Karpas-422 (cell line): Measurements from ENCODE around the gene NLRP1. TPM values are rescaled to one million over a fixed set of nuclear protein-coding genes. Genes with fewer than 3 reads are reported as not detected.

ENCODE experiments used
- DNase-seq: peaks from one replicate; pipeline ENCODE4 v3.0.0-alpha.2; 2015
- H2AFZ ChIP-seq: fragments of 200-600 bp; sonication (generic); 2 replicates; pipeline ENCODE4 v1.6.1; 2014; ENCODE audit warnings: antibody characterized with exemption, low read length, mixed read lengths
- H3K27ac ChIP-seq: fragments of 200-600 bp; sonication (generic); 2 replicates; pipeline ENCODE4 v1.5.1; 2014; ENCODE audit warnings: mild to moderate bottlenecking, low read length, moderate library complexity
- H3K27me3 ChIP-seq: fragments of 200-600 bp; sonication (generic); 2 replicates; pipeline ENCODE4 v1.6.1; 2014; ENCODE audit warnings: low read length, mixed read lengths
- H3K36me3 ChIP-seq: fragments of 200-600 bp; sonication (generic); 2 replicates; pipeline ENCODE4 v1.6.1; 2014; ENCODE audit warnings: low read length, mixed read lengths; ENCODE audit not compliant: insufficient read depth
- H3K4me1 ChIP-seq: fragments of 200-600 bp; sonication (generic); 2 replicates; pipeline ENCODE4 v1.6.1; 2014; ENCODE audit warnings: mild to moderate bottlenecking, low read length, mixed read lengths
- H3K4me2 ChIP-seq: fragments of 200-600 bp; sonication (generic); 2 replicates; pipeline ENCODE4 v1.6.1; 2014; ENCODE audit warnings: low read length, low read depth, mild to moderate bottlenecking; ENCODE audit not compliant: poor library complexity, severe bottlenecking
- H3K4me3 ChIP-seq: fragments of 200-600 bp; sonication (generic); 2 replicates; pipeline ENCODE4 v1.5.1; 2014; ENCODE audit warnings: mild to moderate bottlenecking, antibody characterized with exemption, low read length, mixed read lengths
- H3K79me2 ChIP-seq: fragments of 200-600 bp; sonication (generic); 2 replicates; pipeline ENCODE4 v1.6.1; 2014; ENCODE audit warnings: mild to moderate bottlenecking, low read length, mixed read lengths
- H3K9ac ChIP-seq: fragments of 200-600 bp; sonication (generic); 2 replicates; pipeline ENCODE4 v1.6.0; 2014; ENCODE audit warnings: low read length
- H3K9me2 ChIP-seq: fragments of 200-600 bp; sonication (generic), shearing (Covaris generic); replicated peaks from 2 replicates; pipeline ENCODE4 v1.6.0; 2014; ENCODE audit warnings: mild to moderate bottlenecking, low read length, moderate library complexity; ENCODE audit not compliant: insufficient read depth
- H3K9me3 ChIP-seq: fragments of 300-700, 200-600 bp; sonication (generic); 2 replicates; pipeline ENCODE4 v1.6.1; 2014; ENCODE audit warnings: low read length, mixed read lengths
- H4K20me1 ChIP-seq: fragments of 200-600 bp; sonication (generic); 2 replicates; pipeline ENCODE4 v1.6.1; 2014; ENCODE audit warnings: mild to moderate bottlenecking, antibody characterized with exemption, low read length, low read depth; ENCODE audit not compliant: insufficient read depth
- total RNA-seq: library from RNA; depleted of rRNA; stranded (reverse); fragments of >200 nt; shearing (Covaris generic); gene quantifications from 2 replicates; pipeline ENCODE4 v1.2.3, GENCODE V29; 2014; ENCODE audit warnings: low replicate concordance

The NLRP1 gene
- total RNA-seq, 1 experiment from 2014 or later = 1.5 TPM

DNA sequence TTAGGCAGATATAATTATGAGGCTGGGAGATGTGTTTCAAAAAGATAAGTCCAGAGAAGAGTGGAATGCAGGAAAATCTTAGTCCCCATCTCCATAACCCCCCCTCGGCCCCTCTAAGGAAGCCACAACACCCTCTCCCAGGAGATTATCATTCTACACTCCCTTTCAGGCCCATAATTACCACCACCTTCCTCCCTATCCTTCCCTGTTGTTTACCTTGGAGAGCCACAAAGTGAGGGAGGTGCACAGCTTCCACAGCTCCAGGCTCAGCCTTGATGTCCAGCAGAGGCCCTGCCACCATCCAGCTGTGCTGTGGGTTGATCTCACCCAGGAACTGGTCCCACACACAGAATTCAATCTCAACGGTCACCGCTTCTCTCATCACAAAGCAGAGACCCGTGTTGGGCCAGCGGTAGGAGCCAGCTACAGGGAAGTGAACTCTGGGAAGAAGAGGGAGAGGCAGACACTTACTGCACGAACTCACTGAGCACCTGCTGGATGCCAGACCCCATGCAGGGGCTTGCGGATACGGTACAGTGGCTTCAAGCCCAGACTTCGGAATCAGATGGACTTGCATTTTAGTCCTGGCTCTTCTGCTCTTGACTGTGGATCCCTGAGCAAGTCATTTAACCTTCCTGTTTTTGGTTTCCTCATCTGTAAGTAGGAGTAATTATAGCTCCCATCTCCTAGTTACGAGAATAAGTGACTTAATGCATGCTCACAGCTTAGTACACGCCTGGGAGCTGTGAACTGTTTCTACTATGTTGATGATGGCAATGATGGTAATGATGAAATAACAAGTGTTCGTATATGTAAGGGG, 53.8 kb downstream of the NLRP1 start:
- H3K4me1 ChIP-seq = no peaks in the 10 kb centered on the region

DNA sequence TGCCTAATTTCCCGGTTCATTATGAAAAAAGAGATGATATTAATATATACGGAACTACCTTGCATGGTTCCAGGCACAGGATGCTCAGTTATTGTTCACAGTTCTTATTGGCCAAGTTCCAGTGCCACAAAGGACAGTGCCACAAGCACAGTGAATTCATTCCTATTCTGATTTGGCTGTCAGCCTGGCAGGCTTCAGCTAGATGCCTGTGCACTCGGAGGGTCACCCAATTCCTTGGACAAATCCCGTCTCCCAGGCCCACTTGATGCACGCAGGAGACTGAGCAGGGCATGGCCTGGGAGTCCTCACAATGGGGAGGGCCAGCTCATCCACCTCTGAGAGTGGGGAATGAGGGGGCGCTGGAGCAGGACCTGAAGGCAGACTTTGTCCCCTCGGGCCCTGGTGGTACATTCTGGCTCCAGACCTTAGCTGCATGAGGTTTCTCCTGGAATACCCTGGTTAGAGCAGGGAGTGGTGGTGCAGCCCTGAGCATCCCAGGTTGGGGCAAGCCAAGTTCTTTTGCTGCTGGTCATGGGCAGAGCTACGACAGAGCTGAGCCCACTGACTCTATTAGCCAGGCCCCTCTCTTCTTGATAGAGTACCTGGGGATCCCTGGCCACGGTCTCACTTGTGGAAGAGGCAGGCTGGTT, 56.6 kb downstream of the NLRP1 start:
- no peak for DNase-seq
- H3K36me3 ChIP-seq = no peaks in the 10 kb centered on the region
- H3K4me1 ChIP-seq = no peaks in the 10 kb centered on the region
- no peak overlapping the region for H2AFZ ChIP-seq
- H3K9me2 ChIP-seq = no peaks in the 10 kb centered on the region
- H3K9me3 ChIP-seq = no peaks in the 10 kb centered on the region
- no peaks in the 10 kb centered on the region for H3K27me3 ChIP-seq
- H4K20me1 ChIP-seq = no peaks in the 10 kb centered on the region
- H3K27ac ChIP-seq = no peak overlapping the region
- H3K9ac ChIP-seq = no peak overlapping the region
- H3K79me2 ChIP-seq = no peaks in the 10 kb centered on the region
- no peak overlapping the region for H3K4me3 ChIP-seq
- H3K4me2 ChIP-seq = no peak overlapping the region

More for the DNA sequence above, 53.8 kb downstream of the NLRP1 start:
- DNase-seq = no peak
- no peak overlapping the region for H3K4me2 ChIP-seq
- H3K9me3 ChIP-seq = no peaks in the 10 kb centered on the region
- no peak overlapping the region for H2AFZ ChIP-seq
- no peak overlapping the region for H3K27ac ChIP-seq
- no peaks in the 10 kb centered on the region for H3K79me2 ChIP-seq
- no peak overlapping the region for H3K9ac ChIP-seq
- H3K4me3 ChIP-seq = no peak overlapping the region
- H3K36me3 ChIP-seq = no peaks in the 10 kb centered on the region
- no peaks in the 10 kb centered on the region for H3K9me2 ChIP-seq
- H3K27me3 ChIP-seq = no peaks in the 10 kb centered on the region
- H4K20me1 ChIP-seq = no peaks in the 10 kb centered on the region

DNA sequence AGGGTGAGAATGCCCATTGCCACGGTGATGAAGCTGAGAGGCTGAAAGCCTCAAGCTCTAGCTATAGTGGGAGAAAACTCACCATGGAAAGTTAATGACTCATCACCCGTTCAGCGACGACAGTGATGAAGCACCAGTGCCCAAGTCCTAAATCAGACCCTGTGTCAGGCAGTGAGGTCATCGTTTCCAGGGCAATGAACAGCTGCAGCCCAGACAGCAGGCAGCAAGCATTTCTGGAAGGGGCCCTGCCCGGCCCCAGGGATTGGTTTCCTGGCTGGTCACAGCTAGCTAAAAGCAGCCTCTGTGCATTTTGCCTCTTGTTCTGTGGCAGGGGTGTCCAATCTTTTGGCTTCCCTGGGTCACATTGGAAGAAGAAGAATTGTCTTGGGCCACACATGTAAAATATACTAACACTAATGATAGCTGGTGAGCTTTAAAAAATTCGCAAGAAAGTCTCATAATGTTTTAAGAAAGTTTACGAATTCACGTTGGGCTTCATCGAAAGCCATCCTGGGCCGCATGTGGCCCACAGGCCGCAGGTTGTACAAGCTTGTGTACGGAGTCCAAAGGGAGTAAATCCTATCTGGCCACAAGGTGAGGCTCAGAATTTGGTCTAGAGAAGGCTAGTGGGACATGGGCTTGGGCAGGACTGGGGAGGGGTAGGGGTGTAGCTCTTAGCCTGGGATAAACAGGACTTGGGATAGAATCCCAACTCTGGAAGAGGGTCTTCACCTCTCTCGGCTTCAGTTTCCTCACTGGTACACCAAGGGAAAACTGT, 57.3 kb downstream of the NLRP1 start:
- no peak for DNase-seq
- H3K4me2 ChIP-seq = no peak overlapping the region

DNA sequence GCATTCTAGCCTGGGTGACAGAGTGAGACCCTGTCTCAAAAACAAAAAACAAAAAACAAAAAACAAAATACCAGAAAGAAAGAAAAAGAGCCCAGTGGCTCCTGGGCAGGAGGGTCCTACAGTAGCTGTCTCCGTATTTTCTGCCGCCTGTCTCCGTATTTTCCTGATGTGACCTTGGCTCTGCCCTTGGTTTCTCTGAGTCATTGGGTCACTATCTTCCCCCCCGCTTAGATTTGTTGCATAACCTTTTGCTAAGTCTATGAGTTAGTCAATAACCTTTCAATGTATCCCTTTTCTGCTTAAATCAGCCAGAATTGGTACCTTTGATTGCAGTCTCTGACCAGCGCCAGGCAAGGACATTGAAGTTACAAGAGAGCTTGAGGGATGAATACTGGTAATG, 61.1 kb downstream of the NLRP1 start:
- no peaks in the 10 kb centered on the region for H3K9me3 ChIP-seq
- H3K27me3 ChIP-seq = no peaks in the 10 kb centered on the region
- no peak overlapping the region for H2AFZ ChIP-seq
- H3K9me2 ChIP-seq = no peaks in the 10 kb centered on the region
- no peak overlapping the region for H3K27ac ChIP-seq
- no peaks in the 10 kb centered on the region for H3K79me2 ChIP-seq
- no peaks in the 10 kb centered on the region for H3K4me1 ChIP-seq
- no peaks in the 10 kb centered on the region for H4K20me1 ChIP-seq
- H3K9ac ChIP-seq = no peak overlapping the region
- H3K36me3 ChIP-seq = no peaks in the 10 kb centered on the region
- no peak overlapping the region for H3K4me3 ChIP-seq
- no peak for DNase-seq
- H3K4me2 ChIP-seq = no peak overlapping the region

More for the DNA sequence above, 57.3 kb downstream of the NLRP1 start:
- Histone ChIP-seq H3K27me3 (no peaks in the 10 kb centered on the region), H3K4me3 (no peak overlapping the region), H3K27ac (no peak overlapping the region), H3K4me1 (no peaks in the 10 kb centered on the region), H2AFZ (no peak overlapping the region), H3K36me3 (no peaks in the 10 kb centered on the region), H3K9me3 (no peaks in the 10 kb centered on the region), H4K20me1 (no peaks in the 10 kb centered on the region), H3K9ac (no peak overlapping the region), H3K79me2 (no peaks in the 10 kb centered on the region), H3K9me2 (no peaks in the 10 kb centered on the region)

DNA sequence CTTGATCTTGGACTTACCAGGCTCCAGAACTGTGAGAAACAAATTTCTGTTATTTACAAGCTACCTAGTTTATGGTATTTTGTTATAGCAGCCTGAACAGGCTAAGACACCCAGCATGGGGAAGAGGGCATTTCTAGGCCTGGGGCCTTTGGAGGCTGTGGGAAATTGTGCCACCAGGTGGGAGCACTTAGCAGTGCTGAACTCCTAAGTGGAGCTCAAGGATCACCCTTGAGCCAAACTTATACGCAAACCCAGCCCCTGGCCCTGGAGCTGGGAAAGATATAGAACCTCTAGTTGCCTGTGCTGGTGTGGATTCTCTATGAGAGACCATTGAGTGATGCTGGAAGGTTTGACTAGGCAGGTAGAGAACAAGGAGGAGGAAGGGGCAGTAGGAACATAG, 61.8 kb downstream of the NLRP1 start:
- Histone ChIP-seq H3K27ac (no peak overlapping the region), H4K20me1 (no peaks in the 10 kb centered on the region), H3K36me3 (no peaks in the 10 kb centered on the region), H3K4me2 (no peak overlapping the region), H3K9ac (no peak overlapping the region), H3K4me1 (no peaks in the 10 kb centered on the region), H3K9me2 (no peaks in the 10 kb centered on the region), H3K4me3 (no peak overlapping the region), H3K9me3 (no peaks in the 10 kb centered on the region), H3K79me2 (no peaks in the 10 kb centered on the region), H3K27me3 (no peaks in the 10 kb centered on the region), H2AFZ (no peak overlapping the region)
- no peak for DNase-seq

DNA sequence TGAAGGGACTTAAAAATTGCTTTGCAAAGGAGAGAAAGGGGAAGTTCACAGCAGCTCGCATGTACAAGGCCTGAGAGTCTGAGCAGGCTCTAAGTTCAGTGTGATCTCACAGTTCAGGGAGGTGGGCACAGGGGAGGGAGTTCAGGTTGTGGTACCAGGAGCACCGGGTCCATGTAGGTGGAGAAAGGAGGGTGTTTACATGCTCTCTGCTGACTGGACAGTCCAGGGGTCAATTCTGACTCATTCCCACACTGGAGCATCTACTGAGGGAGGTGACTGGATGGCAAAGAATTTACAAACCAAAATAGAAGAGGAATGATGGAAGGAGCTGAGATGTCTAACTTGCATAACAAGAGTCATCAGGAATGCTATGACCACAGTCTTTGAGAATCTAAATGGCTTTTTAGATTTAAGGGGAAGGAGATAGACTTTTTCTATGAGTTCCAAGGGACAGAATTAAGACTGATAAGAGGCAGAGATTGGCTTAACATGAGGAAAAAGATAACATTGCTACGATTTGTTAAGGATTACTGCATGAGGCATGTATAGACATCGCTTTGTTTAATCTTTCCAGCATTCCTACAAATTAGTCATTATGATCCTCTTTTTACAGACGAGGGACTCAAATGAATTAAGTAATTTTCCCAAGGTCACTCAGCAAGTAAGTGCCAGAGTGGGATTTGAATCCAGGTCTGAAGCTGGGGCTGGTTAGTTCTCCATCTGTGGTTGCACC, 68.1 kb downstream of the NLRP1 start:
- Histone ChIP-seq H3K4me3 (no peak overlapping the region), H2AFZ (no peak overlapping the region), H3K27ac (no peak overlapping the region), H3K4me1 (no peaks in the 10 kb centered on the region), H3K9me3 (no peaks in the 10 kb centered on the region), H3K4me2 (no peak overlapping the region), H3K9ac (no peak overlapping the region), H3K9me2 (no peaks in the 10 kb centered on the region), H3K27me3 (no peaks in the 10 kb centered on the region), H4K20me1 (no peaks in the 10 kb centered on the region), H3K79me2 (no peaks in the 10 kb centered on the region), H3K36me3 (no peaks in the 10 kb centered on the region)
- no peak for DNase-seq

DNA sequence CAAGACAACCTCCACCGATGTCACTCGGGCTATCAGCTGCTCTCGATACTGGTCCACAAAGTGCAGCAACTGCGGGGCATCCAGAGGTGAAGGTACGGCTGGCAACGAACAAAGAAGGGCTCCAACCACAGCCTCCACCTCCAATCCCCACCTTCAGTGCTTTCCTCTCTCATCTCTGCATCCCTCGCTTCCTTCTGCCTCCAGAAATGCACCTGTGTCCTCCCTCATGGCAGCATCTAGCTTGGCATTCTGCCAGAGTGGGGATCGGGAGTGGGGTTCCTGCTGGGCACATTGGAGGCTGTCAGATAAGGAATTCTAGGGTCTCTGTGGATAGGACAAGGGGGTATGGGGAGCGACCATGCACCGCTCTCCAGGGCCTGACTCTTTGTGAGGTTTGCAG, 69.3 kb downstream of the NLRP1 start:
- H3K9me2 ChIP-seq = no peaks in the 10 kb centered on the region
- no peaks in the 10 kb centered on the region for H3K4me1 ChIP-seq
- no peak overlapping the region for H3K4me2 ChIP-seq
- H3K9ac ChIP-seq = no peak overlapping the region
- no peak overlapping the region for H3K27ac ChIP-seq
- H3K27me3 ChIP-seq = no peaks in the 10 kb centered on the region
- no peaks in the 10 kb centered on the region for H3K36me3 ChIP-seq
- H3K9me3 ChIP-seq = no peaks in the 10 kb centered on the region
- DNase-seq = no peak
- no peaks in the 10 kb centered on the region for H3K79me2 ChIP-seq
- H2AFZ ChIP-seq = no peak overlapping the region
- H4K20me1 ChIP-seq = no peaks in the 10 kb centered on the region
- no peak overlapping the region for H3K4me3 ChIP-seq
